ENCODE results near the gene ZNF787. TPM values are rescaled to one million over a fixed set of nuclear protein-coding genes. Genes with fewer than 3 reads are reported as not detected.

Gene ZNF787
- total and polyA plus RNA-seq, 10 donors, result 16.6 to 53.8 (median 30.9) TPM

DNA sequence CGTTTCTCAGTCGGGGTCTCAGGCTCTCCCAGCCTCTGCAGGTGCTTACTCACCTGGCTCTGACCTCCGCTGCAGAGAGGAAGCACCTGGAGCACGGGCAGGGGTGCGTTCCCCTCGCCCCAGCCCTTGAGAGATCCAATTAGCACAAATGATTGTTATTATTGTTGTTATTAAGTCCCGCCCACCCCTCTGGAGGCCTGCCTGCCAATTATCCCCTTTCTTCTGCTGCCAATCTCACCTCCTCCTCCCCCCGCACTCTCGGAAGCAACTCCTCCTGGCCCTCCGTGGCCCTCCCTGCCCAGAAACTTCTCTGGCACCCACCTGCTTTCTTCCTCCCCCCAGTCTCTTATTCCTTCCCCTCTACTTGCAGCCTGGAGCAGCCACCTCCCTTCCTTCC lies 8.8 kb downstream of the ZNF787 start:
- peak overlapping the region in 5 of 8 donors; percentile 10 to 60 (median 16) for H3K4me3 ChIP-seq
- intact Hi-C loops (cut with DNase I; ENCODE audit: low total_unique reads), result no loop called here
- TF ChIP-seq, protein P1, sequence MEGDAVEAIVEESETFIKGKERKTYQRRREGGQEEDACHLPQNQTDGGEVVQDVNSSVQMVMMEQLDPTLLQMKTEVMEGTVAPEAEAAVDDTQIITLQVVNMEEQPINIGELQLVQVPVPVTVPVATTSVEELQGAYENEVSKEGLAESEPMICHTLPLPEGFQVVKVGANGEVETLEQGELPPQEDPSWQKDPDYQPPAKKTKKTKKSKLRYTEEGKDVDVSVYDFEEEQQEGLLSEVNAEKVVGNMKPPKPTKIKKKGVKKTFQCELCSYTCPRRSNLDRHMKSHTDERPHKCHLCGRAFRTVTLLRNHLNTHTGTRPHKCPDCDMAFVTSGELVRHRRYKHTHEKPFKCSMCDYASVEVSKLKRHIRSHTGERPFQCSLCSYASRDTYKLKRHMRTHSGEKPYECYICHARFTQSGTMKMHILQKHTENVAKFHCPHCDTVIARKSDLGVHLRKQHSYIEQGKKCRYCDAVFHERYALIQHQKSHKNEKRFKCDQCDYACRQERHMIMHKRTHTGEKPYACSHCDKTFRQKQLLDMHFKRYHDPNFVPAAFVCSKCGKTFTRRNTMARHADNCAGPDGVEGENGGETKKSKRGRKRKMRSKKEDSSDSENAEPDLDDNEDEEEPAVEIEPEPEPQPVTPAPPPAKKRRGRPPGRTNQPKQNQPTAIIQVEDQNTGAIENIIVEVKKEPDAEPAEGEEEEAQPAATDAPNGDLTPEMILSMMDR (IDR thresholded peaks at IDR 0.05 in 8 of 11, conservative IDR thresholded peaks at IDR 0.05 in 3 of 11), result no peak
- TF ChIP-seq POLR2A (IDR thresholded peaks at IDR 0.05) (no peak), POLR2AphosphoS5 (IDR thresholded peaks at IDR 0.05) (no peak)
- no peak for DNase-seq
- H3K27ac ChIP-seq, result peak overlapping the region; percentile 42 to 100 (median 84)
- H3K36me3 ChIP-seq, result peaks cover 0 to 24% (median 0%) of the 10 kb centered on the region in 6 donors
- no peaks in the 10 kb centered on the region for H3K27me3 ChIP-seq (replicated peaks in 1 of 7)
- WGBS, 5 donors, result 18 to 35% (median 23%) methylated on average over 10 of the region's 10 CpGs
- no peaks in the 10 kb centered on the region for H3K9me3 ChIP-seq
- peaks cover 78 to 100% (median 98%) of the 10 kb centered on the region in 6 donors for H3K4me1 ChIP-seq

DNA sequence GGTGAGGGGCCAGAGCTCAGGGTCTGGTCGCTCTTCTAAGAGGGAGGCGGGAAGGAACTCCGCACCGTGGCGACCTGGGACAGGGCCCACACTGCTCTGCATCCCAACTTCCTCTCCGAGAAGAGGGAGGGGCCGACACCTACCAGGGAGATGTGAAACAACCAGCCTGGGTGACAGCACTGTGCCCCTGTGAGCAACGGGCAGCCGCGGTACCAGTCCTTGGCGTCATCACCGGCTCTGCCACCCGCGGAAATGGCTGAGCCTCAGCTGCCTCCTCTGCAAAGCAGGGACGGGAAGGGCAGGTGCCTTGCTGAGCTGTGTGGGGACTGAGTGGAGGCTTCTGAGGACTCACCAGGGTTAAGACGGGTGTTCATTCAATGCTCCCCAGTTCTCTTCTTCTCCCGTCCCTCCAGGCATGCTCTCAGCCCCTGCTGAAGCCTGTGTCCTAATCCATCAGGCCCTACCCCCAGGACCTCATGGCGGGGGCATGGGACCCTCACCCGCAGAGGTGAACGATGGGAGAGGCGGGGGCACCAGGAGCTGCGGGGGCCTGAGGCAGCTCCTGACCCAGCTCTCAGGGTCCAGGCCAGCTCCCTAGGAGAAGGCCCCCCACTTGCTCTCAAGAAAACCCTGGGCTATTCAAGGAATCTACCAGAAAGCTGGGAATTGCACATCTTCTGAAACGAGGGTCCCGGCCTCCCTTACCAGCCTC lies 9.3 kb downstream of the ZNF787 start:
- TF ChIP-seq POLR2A (IDR thresholded peaks at IDR 0.05) (no peak), POLR2AphosphoS5 (IDR thresholded peaks at IDR 0.05) (peak; percentile 77 to 82 (median 78))
- Histone ChIP-seq H3K36me3 (peaks cover 0 to 28% (median under 1%) of the 10 kb centered on the region in 6 donors), H3K4me1 (peaks cover 75 to 100% (median 98%) of the 10 kb centered on the region in 6 donors), H3K9me3 (no peaks in the 10 kb centered on the region), H3K4me3 (peak overlapping the region in 5 of 8 donors; percentile 10 to 60 (median 16)), H3K27ac (peak overlapping the region; percentile 34 to 100 (median 84)), H3K27me3 (replicated peaks in 1 of 7) (no peaks in the 10 kb centered on the region)
- WGBS, 5 donors, result 21 to 38% (median 26%) methylated on average over 17 to 24 of the region's 24 CpGs
- peak; percentile 94 for DNase-seq
- intact Hi-C loops (cut with DNase I; ENCODE audit: low total_unique reads), result no loop called here

DNA sequence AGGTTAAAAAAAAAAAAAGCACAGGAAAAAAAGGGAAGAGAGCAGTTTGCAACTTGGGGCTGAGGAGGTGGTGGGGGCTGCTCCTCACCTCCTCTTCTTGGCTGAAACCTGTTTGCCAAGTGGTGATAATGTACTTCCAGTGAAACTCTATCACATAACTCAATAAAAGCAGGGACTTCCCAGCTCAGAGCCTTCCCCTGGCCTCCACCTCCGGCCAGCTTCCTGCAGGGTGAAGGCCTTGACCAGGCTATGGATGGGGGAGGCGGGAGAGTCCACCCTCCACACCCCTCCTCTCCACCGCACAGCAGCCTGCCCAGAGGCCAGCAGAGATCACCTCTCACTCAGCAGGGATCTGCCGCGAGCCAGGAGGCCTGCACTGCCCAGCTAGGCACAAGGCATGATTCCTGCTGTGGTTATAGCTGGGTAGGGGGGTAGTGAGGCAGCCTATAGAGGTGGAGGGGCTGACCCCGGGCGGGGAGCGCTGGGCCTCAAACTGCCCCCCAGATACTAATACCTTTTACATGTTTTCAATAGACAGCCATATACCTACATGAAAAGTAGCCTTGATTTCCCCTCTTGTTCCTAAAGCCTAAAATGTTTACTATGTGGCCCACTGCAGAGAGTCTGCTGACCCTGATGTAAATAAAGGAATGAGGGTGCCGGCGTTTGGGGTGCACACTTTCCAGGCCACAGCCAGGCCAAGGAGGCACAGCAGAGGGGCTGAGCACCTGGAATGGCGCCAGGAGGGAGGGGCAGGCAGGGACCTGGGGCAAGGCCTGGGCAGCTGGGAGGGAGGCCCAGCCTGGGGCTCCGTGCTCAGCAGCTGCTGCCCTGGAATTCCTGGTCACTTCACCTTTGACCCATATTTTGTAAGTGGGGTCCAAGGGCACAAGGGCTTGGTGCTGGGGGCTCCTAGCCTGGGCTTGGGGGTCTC lies 10.3 kb downstream of the ZNF787 start:
- intact Hi-C loops (cut with DNase I; ENCODE audit: low total_unique reads), result no loop called here
- TF ChIP-seq, protein P1 (IDR thresholded peaks at IDR 0.05 in 8 of 11, conservative IDR thresholded peaks at IDR 0.05 in 3 of 11), result no peak
- TF ChIP-seq POLR2AphosphoS5 (IDR thresholded peaks at IDR 0.05) (peak; percentile 81 to 88 (median 84)), POLR2A (IDR thresholded peaks at IDR 0.05) (no peak)
- Histone ChIP-seq H3K27me3 (replicated peaks in 1 of 7) (no peaks in the 10 kb centered on the region), H3K9me3 (no peaks in the 10 kb centered on the region), H3K36me3 (peaks cover 0 to 34% (median 5%) of the 10 kb centered on the region in 6 donors), H3K27ac (peak overlapping the region; percentile 34 to 100 (median 84)), H3K4me1 (peaks cover 78 to 100% (median 99%) of the 10 kb centered on the region in 6 donors), H3K4me3 (peak overlapping the region in 4 of 8 donors; percentile 10 to 60 (median 18))
- WGBS, 5 donors, result 33 to 52% (median 43%) methylated on average over 9 to 12 of the region's 12 CpGs
- peak; percentile 89 for DNase-seq

DNA sequence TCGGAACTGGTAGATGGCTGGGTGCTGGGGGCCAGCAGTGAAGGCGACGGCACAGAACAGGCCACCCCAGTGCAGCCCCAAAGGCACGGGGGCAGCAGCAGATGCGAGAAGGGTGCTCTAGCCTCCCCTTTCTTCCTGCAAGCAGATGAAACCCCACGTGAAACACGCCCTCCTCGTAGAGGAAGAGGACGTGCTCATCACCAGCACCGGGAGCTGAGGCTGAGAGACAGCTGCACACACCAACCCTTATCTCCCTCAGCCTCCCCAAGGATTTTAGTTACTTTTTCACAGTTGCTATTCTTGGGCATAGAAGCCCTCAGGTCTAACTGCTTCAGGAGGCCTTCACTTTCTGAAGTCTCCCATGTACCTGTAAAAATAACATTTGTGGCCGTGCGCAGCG lies 11.9 kb downstream of the ZNF787 start:
- Histone ChIP-seq H3K9me3 (no peaks in the 10 kb centered on the region), H3K27ac (peak overlapping the region in 6 of 8 donors; percentile 55 to 100 (median 94)), H3K27me3 (replicated peaks in 1 of 7) (no peaks in the 10 kb centered on the region), H3K36me3 (peaks cover 0 to 23% (median 5%) of the 10 kb centered on the region in 6 donors), H3K4me1 (peaks cover 73 to 100% (median 99%) of the 10 kb centered on the region in 6 donors), H3K4me3 (peak overlapping the region in 2 of 8 donors; percentile 7 to 42)
- WGBS, 5 donors, result 32 to 44% (median 41%) methylated on average over 12 to 13 of the region's 13 CpGs
- no peak for TF ChIP-seq POLR2A (IDR thresholded peaks at IDR 0.05)
- TF ChIP-seq POLR2AphosphoS5 (IDR thresholded peaks at IDR 0.05), result no peak
- TF ChIP-seq, protein P1 (IDR thresholded peaks at IDR 0.05 in 8 of 11, conservative IDR thresholded peaks at IDR 0.05 in 3 of 11), result no peak
- intact Hi-C loops (cut with DNase I; ENCODE audit: low total_unique reads), result no loop called here
- DNase-seq, result no peak

Measured in spleen (tissue), 11 donors.